Stimulated activated CD4-positive, alpha-beta T cell treated with anti-CD3 and anti-CD28 coated beads, Interleukin-12 subunit alpha, Interleukin-12 subunit beta, amount 100 ng/mL, for 24 hours (primary cell): ENCODE measurements around the gene DGLUCY.
"Not testable (repeated sequence)": the region's sequence is repeated elsewhere in the genome, so short reads cannot be mapped to it uniquely, and the experiment has no call there.

Experiments used
- DNase-seq, 2 experiments: peaks; one replicate each; pipeline ENCODE4 v3.0.0-alpha.2; 2020; ENCODE audit warnings: low read depth in 2 of 2

Gene DGLUCY

DNA sequence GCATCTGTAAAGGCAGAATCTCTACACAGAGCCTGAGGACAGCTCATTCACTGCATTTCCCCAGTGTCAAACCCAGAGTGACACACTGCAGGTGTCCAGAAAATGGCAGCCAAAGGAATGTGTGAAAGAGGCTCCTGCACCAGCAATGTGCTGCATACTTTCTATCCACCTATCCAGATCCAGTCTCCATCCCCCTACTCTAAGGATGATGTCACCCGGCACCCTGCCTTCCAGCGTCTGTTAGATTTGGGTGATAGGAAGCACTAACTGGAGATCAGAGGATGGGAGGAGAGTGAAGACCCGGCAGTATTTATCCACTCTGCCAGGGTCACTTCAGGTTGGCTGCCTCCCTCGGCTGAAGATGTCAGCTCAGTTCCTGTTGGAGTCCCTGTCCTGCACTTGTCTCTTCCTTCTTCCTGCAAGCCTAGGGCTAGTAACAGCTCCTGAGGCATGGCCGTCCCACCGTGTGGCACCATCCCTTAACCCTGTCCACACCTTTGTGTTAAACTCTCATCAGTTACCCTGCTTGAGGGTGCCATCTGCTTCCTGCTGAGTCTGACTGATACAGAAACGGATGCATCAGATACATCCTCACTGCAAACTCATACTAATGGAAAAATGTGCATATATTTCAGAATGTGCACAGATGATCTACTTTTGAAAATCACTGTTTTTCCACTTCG is 143.6 kb downstream of the DGLUCY start:
- DNase-seq, result no peak

DNA sequence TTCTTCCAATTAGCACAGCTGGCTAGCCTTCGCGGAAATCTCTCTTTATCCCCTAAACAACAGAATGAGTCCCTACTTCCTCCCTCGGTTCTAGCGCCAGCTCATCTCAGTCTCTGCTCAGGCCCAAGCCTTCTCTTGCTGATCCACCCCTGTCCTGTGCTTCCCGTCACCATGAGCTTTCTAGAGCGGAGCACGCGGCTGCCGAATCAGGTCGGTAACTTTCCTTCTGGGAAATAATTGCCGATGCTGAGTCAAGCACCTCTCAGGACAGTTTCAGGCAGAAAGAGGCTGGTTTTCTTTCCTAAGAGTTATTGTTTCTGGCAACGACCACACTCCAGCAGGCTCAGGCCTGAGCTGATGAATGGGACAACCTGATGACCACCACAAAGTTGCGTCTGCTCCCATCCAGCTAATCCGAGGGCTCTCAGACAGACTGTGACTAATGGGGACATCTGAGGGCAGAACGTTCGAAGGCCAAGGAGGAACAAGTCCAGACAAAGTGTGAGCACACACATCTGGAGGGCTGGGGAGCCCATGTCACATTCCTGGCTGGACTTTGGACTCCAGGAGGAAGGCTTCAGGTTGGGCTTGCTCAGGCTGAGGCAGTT is 144.2 kb downstream of the DGLUCY start:
- DNase-seq, result no peak

- no peak for DNase-seq
Measured at GRCh38 chr14:91258876-91259275, 145.0 kb downstream of the DGLUCY start.

DNA sequence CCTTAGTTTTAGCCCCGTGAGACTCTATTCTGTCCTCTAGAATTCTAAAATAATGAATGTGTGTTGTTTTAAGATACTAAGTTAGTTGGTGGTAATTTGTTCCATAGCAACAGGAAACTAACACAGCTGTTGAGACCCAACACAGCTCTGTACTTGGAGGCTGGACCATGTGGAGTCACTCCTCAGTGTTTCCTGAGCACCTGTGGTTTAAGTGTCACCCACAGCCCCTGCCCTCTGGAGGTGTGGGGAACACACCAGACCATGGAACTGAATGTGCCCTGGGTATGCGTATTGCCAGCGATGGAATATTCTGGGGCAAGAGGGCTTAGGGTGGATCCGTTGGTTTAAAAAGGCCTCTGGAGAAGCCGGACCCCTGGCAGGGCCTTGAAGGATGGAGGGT is 147.2 kb downstream of the DGLUCY start:
- DNase-seq, result no peak

GRCh38 chr14:91261986-91262549 is 148.2 kb downstream of the DGLUCY start:
- DNase-seq, result no peak

- DNase-seq, result no peak
Measured at GRCh38 chr14:91263329-91263728, 149.5 kb downstream of the DGLUCY start.

DNA sequence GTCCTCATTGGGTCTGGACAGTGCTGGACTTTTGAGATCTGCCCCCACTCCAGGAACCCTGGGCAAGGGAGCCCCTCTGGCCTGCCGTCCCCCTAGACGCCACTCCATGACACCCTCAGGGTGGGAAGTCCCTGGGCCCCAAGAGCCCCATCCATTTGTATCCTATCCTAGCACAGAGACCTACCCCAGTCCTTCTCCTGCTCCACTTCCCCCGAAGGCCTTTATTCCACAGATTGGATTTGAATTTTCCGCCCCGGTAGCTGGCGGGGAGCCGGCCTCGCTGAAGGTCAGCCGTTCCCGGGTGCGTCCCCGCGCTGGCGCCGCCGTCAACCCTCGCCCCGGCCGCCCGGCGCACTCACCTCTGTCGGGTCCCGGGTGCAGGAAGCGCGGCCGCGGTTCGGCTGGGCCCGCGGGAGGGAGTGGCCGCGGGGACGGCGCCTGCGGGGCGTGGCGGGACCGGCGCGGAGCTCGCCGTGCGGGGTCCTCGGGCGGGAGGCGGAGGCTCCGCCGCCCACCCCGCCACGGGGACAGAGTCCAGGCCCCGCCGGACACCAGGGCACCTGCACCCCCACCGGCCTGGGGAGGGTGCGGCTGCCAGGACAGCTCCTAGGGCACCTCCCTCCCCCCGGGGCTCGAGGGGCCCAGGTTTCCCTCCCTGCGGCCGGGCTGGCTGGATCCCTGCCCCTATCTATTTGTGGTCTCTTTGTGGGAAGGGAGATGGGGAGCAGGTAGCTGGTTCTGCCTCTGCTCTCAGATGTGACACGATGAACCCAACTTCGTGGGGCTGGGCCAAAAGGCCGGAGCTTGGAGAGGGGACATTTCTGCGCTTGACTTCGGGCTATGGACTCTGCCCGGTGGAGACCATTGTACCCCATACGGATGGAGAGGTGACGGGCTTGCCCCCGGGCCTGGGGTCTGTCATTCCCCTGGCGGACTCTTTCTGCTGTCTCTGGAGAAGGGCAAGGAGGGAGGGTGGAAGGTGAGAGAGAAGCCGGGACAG is 150.6 kb downstream of the DGLUCY start:
- no peak for DNase-seq

- DNase-seq, result no peak
Measured at GRCh38 chr14:91265404-91265803, 151.5 kb downstream of the DGLUCY start.

DNA sequence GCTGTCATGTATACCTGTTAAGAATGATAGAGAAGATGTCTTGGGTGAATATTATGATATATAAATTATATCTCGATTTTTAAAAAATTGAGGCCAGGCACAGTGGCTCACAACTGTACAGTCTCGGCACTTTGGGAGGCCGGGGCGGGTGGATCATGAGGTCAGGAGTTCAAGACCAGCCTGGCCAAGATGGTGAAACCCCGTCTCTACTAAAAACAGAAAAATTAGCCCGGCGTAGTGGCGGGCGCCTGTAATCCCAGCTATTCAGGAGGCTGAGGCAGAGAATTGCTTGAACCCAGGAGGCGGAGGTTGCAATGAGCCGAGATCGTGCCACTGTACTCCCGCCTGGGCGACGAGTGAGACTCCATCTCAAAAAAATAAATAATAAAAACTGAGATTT is 152.4 kb downstream of the DGLUCY start:
- DNase-seq, result not testable (repeated sequence)

- DNase-seq, result no peak
Measured at GRCh38 chr14:91267965-91268437, 154.1 kb downstream of the DGLUCY start.

- DNase-seq, result no peak
Measured at GRCh38 chr14:91269076-91269991, 155.5 kb downstream of the DGLUCY start.

- no peak for DNase-seq
Measured at GRCh38 chr14:91270188-91270587, 156.3 kb downstream of the DGLUCY start.

- DNase-seq, result no peak
Measured at GRCh38 chr14:91270619-91271018, 156.7 kb downstream of the DGLUCY start.

- no peak for DNase-seq
Measured at GRCh38 chr14:91271639-91272038, 157.8 kb downstream of the DGLUCY start.

DNA sequence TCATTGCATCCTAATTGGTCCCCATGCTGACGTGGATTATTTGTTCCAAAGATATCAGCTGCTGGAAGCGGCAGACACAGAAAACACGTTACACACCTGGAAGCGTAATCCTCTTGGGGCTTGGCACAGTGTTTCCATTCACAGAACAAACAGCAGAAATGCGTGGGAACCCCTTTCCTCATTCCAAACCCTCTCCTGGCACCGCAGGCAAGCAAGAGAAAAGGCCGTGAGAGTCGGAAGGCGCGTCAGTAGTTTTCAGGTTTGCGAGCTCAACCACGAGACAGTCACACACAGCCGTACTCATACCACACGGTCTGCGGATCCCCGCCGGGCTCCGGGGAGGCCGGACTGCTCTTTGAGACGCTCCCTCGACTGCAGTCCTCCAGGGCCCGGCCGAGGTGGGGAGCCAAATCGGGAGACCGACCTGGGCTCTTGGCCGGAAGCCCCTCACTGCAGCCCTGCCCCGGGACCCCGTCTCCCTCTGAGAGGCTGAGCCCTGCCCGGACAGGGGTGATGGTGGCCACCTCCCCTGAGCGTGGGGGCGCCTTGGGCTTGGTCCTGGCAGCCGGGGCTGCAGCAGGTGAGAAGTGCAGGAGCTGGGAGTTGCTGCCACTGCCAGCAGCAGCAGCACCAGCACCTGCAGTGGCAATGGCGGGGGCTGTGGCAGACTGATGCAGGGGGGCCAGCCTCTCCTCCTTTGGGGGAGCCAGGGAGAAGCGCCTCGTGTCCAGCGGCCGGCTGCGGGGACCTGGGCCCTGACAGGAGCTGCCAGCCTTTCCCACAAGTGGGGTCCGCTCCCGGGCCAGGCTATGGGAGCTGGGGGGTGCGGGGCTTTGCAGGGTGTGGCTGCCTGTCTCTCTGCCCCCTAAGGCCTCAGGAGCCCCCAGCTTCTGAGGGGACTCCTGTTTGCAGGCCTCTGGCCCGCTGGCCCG is 158.7 kb downstream of the DGLUCY start:
- DNase-seq, result no peak

GRCh38 chr14:91273273-91273884 is 159.5 kb downstream of the DGLUCY start:
- no peak for DNase-seq

DNA sequence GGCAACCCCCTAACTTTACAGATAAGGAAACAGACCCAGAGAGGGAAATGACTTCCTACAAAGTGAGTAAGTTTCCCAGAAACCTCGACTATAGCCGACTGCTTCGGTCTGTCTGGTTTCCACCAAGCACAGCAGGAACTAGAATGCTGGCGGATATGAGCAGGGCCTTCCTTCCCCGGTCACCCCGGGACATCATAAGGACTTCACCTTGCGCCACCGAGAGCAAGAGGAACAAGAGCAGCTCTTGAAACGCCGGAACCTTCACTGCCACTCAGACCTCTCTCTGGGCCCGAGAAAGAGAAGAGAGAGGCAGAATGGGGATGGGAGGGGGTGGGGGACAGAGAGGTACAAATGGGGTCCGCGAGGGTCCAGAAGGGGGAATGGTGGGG is 160.0 kb downstream of the DGLUCY start:
- DNase-seq, result no peak

DNA sequence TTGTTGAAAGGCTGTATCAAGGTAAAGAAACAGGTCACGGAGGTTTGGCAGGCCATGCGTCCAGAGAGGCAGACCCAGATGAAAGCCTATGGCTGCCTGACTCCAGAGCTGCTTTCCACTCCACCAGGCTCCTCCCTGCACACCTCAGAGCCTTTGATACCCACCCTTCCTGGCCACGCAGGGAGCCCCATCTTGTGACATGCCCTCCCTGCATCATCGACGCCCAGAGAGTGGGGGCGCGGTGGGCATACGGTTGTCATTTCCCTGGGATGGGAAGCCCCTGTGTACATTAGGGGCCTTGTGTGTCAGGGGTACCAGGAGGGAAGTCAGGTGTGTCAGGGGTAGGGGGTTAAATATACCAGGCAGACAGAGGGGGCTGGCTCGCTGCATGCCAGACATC is 160.9 kb downstream of the DGLUCY start:
- no peak for DNase-seq
